ENCODE data around the gene SLIT3.

The SLIT3 gene

DNA sequence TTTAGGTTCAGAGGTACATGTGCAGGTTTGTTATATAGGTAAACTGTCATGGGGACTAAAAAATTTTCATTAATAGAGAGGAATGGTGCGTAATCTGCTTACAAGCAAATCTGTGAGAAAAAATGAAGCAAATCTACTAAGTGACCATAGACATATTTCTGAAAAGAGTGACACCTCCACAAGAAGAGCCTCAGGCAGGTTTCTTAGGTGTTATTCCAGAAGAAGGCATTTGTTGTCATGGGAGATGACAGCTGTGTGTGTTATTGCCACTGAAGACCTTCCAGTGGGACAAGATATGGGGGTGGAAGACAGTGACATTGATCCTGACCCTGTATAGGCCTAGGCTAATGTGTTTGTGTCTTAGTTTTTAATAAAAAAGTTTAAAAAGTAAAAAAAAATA is 652.9 kb downstream of the SLIT3 start:
- TF ChIP-seq GATA2 (IDR thresholded peaks at IDR 0.05; ENCODE audit: low read depth, low read length) (no peak), GATA3 (IDR thresholded peaks at IDR 0.05; ENCODE audit: low read depth, low read length) (no peak)

- TF ChIP-seq GATA2 (IDR thresholded peaks at IDR 0.05; ENCODE audit: low read depth, low read length) (no peak), GATA3 (IDR thresholded peaks at IDR 0.05; ENCODE audit: low read depth, low read length) (no peak)
These were observed 653.9 kb downstream of the SLIT3 start for GRCh38 chr5:168647083-168647482.

- no peak for TF ChIP-seq GATA2 (IDR thresholded peaks at IDR 0.05; ENCODE audit: low read depth, low read length)
- no peak for TF ChIP-seq GATA3 (IDR thresholded peaks at IDR 0.05; ENCODE audit: low read depth, low read length)
These were observed 654.6 kb downstream of the SLIT3 start for GRCh38 chr5:168646335-168646734.

DNA sequence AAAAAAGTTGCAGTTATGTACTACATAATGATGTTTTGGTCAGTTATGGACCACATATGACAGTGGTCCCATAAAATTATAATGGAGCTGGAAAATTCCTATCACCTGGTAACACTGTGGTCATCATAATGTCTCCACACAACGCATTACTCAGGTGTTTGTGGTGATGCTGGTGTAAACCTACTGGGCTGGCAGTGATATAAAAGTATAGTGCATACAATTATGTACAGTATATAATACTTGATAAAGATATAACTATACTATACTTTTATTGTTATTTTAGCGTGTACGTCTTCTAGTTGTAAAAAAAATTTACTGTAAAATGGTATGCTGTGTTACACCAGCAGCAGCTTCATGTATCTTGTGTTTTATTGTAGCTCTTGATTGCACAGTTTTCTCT is 655.7 kb downstream of the SLIT3 start:
- no peak for TF ChIP-seq GATA2 (IDR thresholded peaks at IDR 0.05; ENCODE audit: low read depth, low read length)
- no peak for TF ChIP-seq GATA3 (IDR thresholded peaks at IDR 0.05; ENCODE audit: low read depth, low read length)

GRCh38 chr5:168642019-168642418 is 658.9 kb downstream of the SLIT3 start:
- TF ChIP-seq GATA2 (IDR thresholded peaks at IDR 0.05; ENCODE audit: low read depth, low read length): no peak
- no peak for TF ChIP-seq GATA3 (IDR thresholded peaks at IDR 0.05; ENCODE audit: low read depth, low read length)

DNA sequence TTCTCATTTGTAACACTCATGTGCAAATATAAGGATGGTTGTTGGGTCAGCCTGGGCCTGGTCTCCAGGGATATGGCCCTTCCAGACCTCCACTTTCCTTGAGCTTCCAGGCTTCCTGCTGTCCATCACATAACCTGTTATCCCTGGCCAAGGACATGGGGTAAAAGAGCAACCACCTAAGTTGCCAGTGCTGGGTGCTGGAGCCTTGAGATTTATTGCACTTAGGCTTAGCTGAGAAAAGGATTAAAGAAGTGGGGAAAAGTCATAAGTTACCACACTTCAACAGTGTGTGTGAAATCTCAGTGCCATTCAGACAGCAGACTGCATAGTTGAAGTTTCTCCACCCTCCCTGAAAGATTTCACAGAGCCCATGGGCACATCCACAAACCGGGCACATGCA is 663.1 kb downstream of the SLIT3 start:
- TF ChIP-seq GATA2 (IDR thresholded peaks at IDR 0.05; ENCODE audit: low read depth, low read length): no peak
- TF ChIP-seq GATA3 (IDR thresholded peaks at IDR 0.05; ENCODE audit: low read depth, low read length): no peak

DNA sequence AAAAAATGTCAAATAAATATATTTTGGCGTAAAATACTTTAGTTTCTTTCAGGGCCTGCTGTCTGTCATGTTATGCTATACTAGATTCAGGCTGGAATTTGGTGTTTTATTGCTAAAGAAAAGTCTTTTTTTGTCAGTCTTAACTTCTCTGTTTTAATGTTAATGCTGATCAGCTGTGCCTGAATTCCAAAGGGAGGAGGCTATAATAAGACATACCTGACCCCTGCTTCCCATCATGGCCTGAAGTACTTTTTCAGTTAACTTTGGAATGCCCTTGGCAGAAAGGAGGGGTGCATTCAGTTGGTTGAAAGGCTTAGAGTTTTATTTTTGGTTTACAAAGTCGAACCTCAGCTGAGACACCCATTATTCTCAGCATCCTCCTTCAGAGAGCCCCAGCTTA is 663.7 kb downstream of the SLIT3 start:
- no peak for TF ChIP-seq GATA3 (IDR thresholded peaks at IDR 0.05; ENCODE audit: low read depth, low read length)
- TF ChIP-seq GATA2 (IDR thresholded peaks at IDR 0.05; ENCODE audit: low read depth, low read length): no peak

- TF ChIP-seq GATA2 (IDR thresholded peaks at IDR 0.05; ENCODE audit: low read depth, low read length): no peak
These were observed 676.0 kb downstream of the SLIT3 start for GRCh38 chr5:168624850-168625364.

GRCh38 chr5:168620807-168621206 is 680.1 kb downstream of the SLIT3 start:
- TF ChIP-seq GATA2 (IDR thresholded peaks at IDR 0.05; ENCODE audit: low read depth, low read length) (no peak), GATA3 (IDR thresholded peaks at IDR 0.05; ENCODE audit: low read depth, low read length) (no peak)

DNA sequence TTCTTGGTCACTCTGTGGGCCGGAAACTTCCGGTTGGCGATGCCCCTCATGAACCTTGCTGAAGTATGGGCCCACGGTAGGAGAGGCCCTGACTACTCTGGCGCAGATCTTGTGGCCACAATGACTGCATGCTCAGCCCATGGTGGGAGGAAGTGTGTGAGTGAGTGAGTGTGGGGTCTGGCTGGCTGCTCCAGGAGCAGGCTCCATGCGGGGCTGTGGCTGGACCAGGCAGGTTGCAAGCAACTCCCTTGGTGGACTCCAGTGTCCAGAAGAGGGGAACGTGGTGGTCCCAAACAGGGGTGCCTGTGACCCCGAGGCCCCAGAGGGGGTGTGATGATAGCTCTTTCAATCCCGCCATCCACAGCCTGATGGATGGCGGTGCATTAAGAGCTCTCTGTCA is 686.3 kb downstream of the SLIT3 start:
- TF ChIP-seq GATA3 (IDR thresholded peaks at IDR 0.05; ENCODE audit: low read depth, low read length) (no peak), GATA2 (IDR thresholded peaks at IDR 0.05; ENCODE audit: low read depth, low read length) (no peak)

- no peak for TF ChIP-seq GATA2 (IDR thresholded peaks at IDR 0.05; ENCODE audit: low read depth, low read length)
- TF ChIP-seq GATA3 (IDR thresholded peaks at IDR 0.05; ENCODE audit: low read depth, low read length): no peak
These were observed 686.9 kb downstream of the SLIT3 start for GRCh38 chr5:168613996-168614395.

DNA sequence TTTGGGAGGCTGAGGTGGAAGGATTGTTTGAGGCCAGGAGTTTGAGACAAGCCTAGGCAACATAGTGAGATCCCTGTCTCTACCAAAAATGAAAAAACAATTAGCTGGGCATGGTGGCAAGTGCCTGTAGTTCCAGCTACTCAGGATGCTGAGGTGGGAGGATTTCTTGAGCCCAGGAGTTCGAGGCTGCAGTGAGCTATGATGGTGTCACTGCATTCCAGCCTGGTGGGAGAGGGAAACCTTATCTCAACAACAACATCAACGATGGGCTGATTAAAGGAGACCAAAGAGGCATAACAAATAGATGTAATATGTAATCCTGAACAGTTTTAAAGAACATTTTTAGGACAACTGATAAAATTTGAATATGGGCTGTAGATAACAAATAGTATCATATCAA is 687.5 kb downstream of the SLIT3 start:
- TF ChIP-seq GATA3 (IDR thresholded peaks at IDR 0.05; ENCODE audit: low read depth, low read length) (no peak), GATA2 (IDR thresholded peaks at IDR 0.05; ENCODE audit: low read depth, low read length) (no peak)

DNA sequence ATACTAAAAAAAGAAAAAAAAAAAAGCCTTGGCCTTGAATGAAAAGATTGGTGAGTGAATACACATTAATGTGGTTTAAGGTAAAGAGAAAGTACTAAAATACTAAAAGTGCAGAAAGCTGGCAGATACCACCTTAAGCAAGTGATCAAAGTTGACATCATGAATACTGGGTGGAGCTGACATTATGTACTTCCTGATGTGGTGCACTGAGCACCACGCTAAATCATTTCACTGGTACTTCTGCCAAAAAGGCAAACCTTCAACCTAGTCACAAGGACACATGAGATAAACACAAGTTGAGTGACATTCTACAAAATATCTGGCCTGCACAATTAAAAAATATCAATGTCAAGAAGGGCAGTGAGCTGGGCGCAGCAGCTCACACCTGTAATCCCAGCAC is 687.9 kb downstream of the SLIT3 start:
- TF ChIP-seq GATA2 (IDR thresholded peaks at IDR 0.05; ENCODE audit: low read depth, low read length) (no peak), GATA3 (IDR thresholded peaks at IDR 0.05; ENCODE audit: low read depth, low read length) (no peak)

DNA sequence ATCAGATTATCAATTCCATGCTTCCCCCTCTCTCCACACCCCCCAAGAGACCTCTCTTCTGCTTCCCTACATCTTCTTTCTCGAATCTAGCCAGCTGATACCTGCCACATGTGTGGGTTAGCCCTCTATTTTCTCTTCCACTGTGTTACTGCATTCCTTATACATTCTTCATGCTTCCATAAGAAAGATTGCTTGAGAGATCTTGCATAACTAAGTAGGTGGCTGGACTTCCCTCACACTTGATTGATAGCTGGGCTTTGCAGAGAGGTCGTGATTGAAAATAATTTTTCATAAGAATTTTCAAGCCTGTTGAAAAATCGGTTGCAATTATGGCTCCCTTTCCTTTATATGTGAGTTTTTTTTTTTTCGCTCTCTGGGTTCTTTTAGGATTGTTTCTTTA is 688.8 kb downstream of the SLIT3 start:
- TF ChIP-seq GATA2 (IDR thresholded peaks at IDR 0.05; ENCODE audit: low read depth, low read length): no peak
- TF ChIP-seq GATA3 (IDR thresholded peaks at IDR 0.05; ENCODE audit: low read depth, low read length): no peak

Measured in SH-SY5Y (cell line).